Left lung (tissue), 10 donors: ENCODE data around the gene GDPD4. TPM values are rescaled to one million over a fixed set of nuclear protein-coding genes. Genes with fewer than 3 reads are reported as not detected.

Experiments
- ATAC-seq: fragments of 200-7000 bp; cut with Tn5 transposase; one replicate; pipeline ENCODE4 v1.9.1; 2020; ENCODE audit warnings: moderate library complexity
- DNase-seq, 4 donors: peaks; one replicate each; pipeline ENCODE4 v3.0.0-alpha.2; 2013 to 2020
- H3K27ac ChIP-seq, 2 donors: fragments of 200-600 bp; sonication (generic) in 1 of 2; one replicate each; pipeline versions ENCODE4 v1.5.0 to v1.8.0; 2020 to 2021
- H3K27me3 ChIP-seq, 2 donors: fragments of 200-600 bp; sonication (generic) in 1 of 2; one replicate each; pipeline versions ENCODE4 v1.5.0 to v1.8.0; 2020 to 2021
- H3K36me3 ChIP-seq, 2 donors: fragments of 200-600 bp; sonication (generic) in 1 of 2; one replicate each; pipeline versions ENCODE4 v1.5.0 to v1.8.0; 2020 to 2021
- H3K4me1 ChIP-seq, 2 donors: fragments of 200-600 bp; one replicate each; pipeline ENCODE4 v1.8.0; 2021
- H3K4me3 ChIP-seq, 2 donors: fragments of 200-600 bp; sonication (generic) in 1 of 2; one replicate each; pipeline versions ENCODE4 v1.5.0 to v1.8.0; 2020 to 2021; ENCODE audit warnings: mild to moderate bottlenecking in 1 of 2
- H3K9me3 ChIP-seq, 2 donors: fragments of 200-600 bp; sonication (generic) in 1 of 2; one replicate each; pipeline versions ENCODE4 v1.5.0 to v1.8.0; 2020 to 2021
- intact Hi-C, 2 donors: fragments of 100-400 bp; cut with DNase I; formaldehyde crosslinking; loops; one replicate each; pipeline versions ENCODE4 v1.11.2 to v1.14.2; 2022
- polyA plus RNA-seq, 6 donors: library from polyadenylated mRNA; unstranded; fragments of 120-200 nt; gene quantifications; one replicate each; pipeline ENCODE4 v1.2.1, GENCODE V29; 2013; ENCODE audit not compliant: insufficient read length in 6 of 6
- total RNA-seq, 2 donors: library from RNA; stranded (reverse); fragmentation: NEBNext Ultra II Directional; extraction: Animal tissue kit (Norgen Biotek cat#: 25700); gene quantifications; one replicate each; pipeline ENCODE4 v1.2.1, GENCODE V29; 2021
- TF ChIP-seq, protein P1 (sequence below), 2 donors: fragments of 200-600 bp; sonication (generic) in 1 of 2; IDR thresholded peaks; one replicate each; pipeline versions ENCODE4 v1.5.0 to v1.8.0; 2021; ENCODE audit warnings: antibody characterized with exemption in 2 of 2
- donor health status: DM: no; HTN: yes; CAD: no.
- donor health status: DM: no; HTN: no; CAD: no.

The GDPD4 gene
- total and polyA plus RNA-seq, 8 donors = 0.34 to 0.78 (median 0.55) TPM; not detected in 2

DNA sequence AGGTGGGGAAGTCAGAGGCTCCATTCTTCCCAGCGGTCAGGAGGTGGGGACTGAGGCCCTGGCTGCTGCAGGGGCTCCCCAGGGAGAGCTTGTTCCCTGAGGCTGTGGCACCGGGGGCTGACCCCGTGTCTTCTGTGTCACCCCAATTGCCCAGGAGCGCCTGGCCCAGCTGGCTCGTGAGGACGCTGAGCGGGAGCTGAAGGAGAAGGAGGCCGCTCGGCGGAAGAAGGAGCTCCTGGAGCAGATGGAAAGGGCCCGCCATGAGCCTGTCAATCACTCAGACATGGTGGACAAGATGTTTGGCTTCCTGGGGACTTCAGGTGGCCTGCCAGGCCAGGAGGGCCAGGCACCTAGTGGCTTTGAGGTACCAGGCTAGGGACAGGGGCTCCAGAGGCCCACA, 120.3 kb downstream of the GDPD4 start:
- no peak for ATAC-seq

DNA sequence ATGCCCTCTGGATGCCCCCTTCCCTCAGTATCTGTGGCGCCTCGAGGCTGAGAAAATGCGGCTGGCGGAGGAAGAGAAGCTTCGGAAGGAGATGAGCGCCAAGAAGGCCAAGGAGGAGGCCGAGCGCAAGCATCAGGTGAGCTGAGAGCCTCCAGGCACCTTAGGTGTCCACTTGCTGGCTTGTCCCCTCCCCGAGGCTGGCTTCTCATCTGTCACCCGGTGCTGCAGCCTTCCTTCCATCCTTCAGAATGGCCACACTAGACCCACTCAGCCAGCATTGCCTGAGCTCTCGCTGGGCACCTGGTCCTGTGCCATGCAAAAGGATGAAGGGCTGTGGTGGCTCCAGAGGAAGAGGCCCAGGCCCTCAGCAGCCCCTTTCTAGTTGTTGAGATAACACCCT, 121.1 kb downstream of the GDPD4 start:
- Histone ChIP-seq H3K27me3 (no peaks in the 10 kb centered on the region), H3K27ac (no peak overlapping the region), H3K4me3 (no peak overlapping the region), H3K36me3 (peaks cover 0 to 11% of the 10 kb centered on the region in 2 donors), H3K4me1 (peaks cover 0 to 7% of the 10 kb centered on the region in 2 donors), H3K9me3 (no peaks in the 10 kb centered on the region)
- ATAC-seq = no peak
- DNase-seq = peak in 1 of 4 donors; percentile 62
- TF ChIP-seq, protein P1, sequence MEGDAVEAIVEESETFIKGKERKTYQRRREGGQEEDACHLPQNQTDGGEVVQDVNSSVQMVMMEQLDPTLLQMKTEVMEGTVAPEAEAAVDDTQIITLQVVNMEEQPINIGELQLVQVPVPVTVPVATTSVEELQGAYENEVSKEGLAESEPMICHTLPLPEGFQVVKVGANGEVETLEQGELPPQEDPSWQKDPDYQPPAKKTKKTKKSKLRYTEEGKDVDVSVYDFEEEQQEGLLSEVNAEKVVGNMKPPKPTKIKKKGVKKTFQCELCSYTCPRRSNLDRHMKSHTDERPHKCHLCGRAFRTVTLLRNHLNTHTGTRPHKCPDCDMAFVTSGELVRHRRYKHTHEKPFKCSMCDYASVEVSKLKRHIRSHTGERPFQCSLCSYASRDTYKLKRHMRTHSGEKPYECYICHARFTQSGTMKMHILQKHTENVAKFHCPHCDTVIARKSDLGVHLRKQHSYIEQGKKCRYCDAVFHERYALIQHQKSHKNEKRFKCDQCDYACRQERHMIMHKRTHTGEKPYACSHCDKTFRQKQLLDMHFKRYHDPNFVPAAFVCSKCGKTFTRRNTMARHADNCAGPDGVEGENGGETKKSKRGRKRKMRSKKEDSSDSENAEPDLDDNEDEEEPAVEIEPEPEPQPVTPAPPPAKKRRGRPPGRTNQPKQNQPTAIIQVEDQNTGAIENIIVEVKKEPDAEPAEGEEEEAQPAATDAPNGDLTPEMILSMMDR (IDR thresholded peaks at IDR 0.05) = no peak
- intact Hi-C loops = no loop called here

More for the DNA sequence above, 120.3 kb downstream of the GDPD4 start:
- no peaks in the 10 kb centered on the region for H3K9me3 ChIP-seq
- H3K4me3 ChIP-seq = no peak overlapping the region
- H3K36me3 ChIP-seq = peaks cover 0 to 11% of the 10 kb centered on the region in 2 donors
- TF ChIP-seq, protein P1 (IDR thresholded peaks at IDR 0.05) = no peak
- no peaks in the 10 kb centered on the region for H3K4me1 ChIP-seq
- no peaks in the 10 kb centered on the region for H3K27me3 ChIP-seq
- no peak overlapping the region for H3K27ac ChIP-seq
- peak in 1 of 4 donors; percentile 71 for DNase-seq
- intact Hi-C loops = no loop called here

DNA sequence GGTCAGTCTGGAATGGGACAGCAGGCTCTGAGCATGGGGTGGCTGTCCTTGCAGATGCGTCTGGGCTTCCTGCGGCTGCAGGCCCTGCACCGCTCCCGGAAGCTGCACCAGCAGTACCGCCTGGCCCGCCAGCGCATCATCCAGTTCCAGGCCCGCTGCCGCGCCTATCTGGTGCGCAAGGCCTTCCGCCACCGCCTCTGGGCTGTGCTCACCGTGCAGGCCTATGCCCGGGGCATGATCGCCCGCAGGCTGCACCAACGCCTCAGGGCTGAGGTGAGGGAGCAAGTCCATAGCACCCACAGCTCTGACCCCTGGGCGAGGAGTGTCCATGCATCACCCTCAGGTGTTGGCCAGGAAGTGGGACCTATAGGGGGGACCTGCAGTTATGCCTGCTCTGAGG, 121.8 kb downstream of the GDPD4 start:
- no peaks in the 10 kb centered on the region for H3K27me3 ChIP-seq
- H3K36me3 ChIP-seq = peaks cover 0 to 11% of the 10 kb centered on the region in 2 donors
- intact Hi-C loops = no loop called here
- TF ChIP-seq, protein P1 (IDR thresholded peaks at IDR 0.05) = no peak
- ATAC-seq (no peak), DNase-seq (peak in 1 of 4 donors; percentile 76)
- H3K27ac ChIP-seq = no peak overlapping the region
- peaks cover 0 to 8% of the 10 kb centered on the region in 2 donors for H3K4me1 ChIP-seq
- no peaks in the 10 kb centered on the region for H3K9me3 ChIP-seq
- no peak overlapping the region for H3K4me3 ChIP-seq

- no peak overlapping the region for H3K4me3 ChIP-seq
- H3K27me3 ChIP-seq = no peaks in the 10 kb centered on the region
- H3K36me3 ChIP-seq = peaks cover 0 to 11% of the 10 kb centered on the region in 2 donors
- no peak overlapping the region for H3K27ac ChIP-seq
- peaks cover 0 to 10% of the 10 kb centered on the region in 2 donors for H3K4me1 ChIP-seq
- H3K9me3 ChIP-seq = no peaks in the 10 kb centered on the region
- TF ChIP-seq, protein P1 (IDR thresholded peaks at IDR 0.05) = no peak
- no peak for ATAC-seq
- DNase-seq = peak in 1 of 4 donors; percentile 36
- intact Hi-C loops = no loop called here
Measured at GRCh38 chr11:77179048-77179447, 122.4 kb downstream of the GDPD4 start.

DNA sequence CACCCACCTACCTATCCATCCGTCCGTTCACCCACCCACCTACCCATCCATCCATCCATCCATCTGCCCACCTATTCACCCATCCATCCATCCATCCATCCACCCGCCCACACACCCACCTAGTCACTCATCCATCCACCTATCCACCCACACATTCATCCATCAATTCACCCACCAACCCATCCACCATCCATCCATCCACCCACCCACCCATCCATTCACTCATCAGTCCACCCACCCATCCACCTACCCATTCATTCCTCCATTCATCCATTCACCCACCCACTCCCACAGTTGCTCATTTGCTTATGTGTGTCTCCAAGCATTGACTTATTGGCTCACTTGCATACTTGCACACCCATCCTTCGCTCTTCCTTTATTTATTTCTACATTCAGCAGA, 123.3 kb downstream of the GDPD4 start:
- Histone ChIP-seq H3K27me3 (no peaks in the 10 kb centered on the region), H3K27ac (no peak overlapping the region), H3K36me3 (peaks cover 0 to 11% of the 10 kb centered on the region in 2 donors), H3K4me3 (no peak overlapping the region), H3K4me1 (peaks cover 0 to 19% of the 10 kb centered on the region in 2 donors), H3K9me3 (no peaks in the 10 kb centered on the region)
- no peak for ATAC-seq
- intact Hi-C loops = no loop called here
- TF ChIP-seq, protein P1 (IDR thresholded peaks at IDR 0.05) = no peak
- DNase-seq = no peak
